CD4-positive, alpha-beta T cell (primary cell): ENCODE measurements around the gene MYO7B. TPM values are rescaled to one million over a fixed set of nuclear protein-coding genes. Genes with fewer than 3 reads are reported as not detected.
"Not testable (repeated sequence)": the region's sequence is repeated elsewhere in the genome, so short reads cannot be mapped to it uniquely, and the experiment has no call there.

Experiments used
- ATAC-seq: fragments of 200-7000 bp; cut with Tn5 transposase; one replicate; pipeline ENCODE4 v1.10.0; 2022; ENCODE audit warnings: mild to moderate bottlenecking; ENCODE audit not compliant: poor library complexity
- CTCF ChIA-PET: fragments of 350-600 bp; sonication (Branson Sonifier 250); formaldehyde crosslinking; loops from one replicate; lab custom pipeline; 2021; ENCODE audit warnings: antibody characterized with exemption, inconsistent platforms; lab: Charles Lee
- POLR2A ChIA-PET: fragments of 350-600 bp; sonication (Branson Sonifier 250); formaldehyde crosslinking; loops from one replicate; lab custom pipeline; 2021; ENCODE audit warnings: antibody characterized with exemption, inconsistent platforms; lab: Charles Lee
- DNase-seq, 14 experiments: peaks; one replicate each; pipeline ENCODE4 v3.0.0-alpha.2; 2013 to 2020; ENCODE audit warnings: mixed read lengths in 2 of 14
- H3K27ac ChIP-seq, 2 donors: one replicate each; pipeline versions ENCODE4 v1.5.1 to v1.7.0; 2013; ENCODE audit warnings: low read length in 2 of 2, low read depth in 1 of 2, mild to moderate bottlenecking in 1 of 2
- H3K27me3 ChIP-seq, 2 experiments: 1 replicate in 1 of 2; 2 replicates in 1 of 2; pipeline versions ENCODE4 v1.6.1 to v1.7.0; 2013; ENCODE audit warnings: low read length in 2 of 2, control low read depth in 1 of 2, mild to moderate bottlenecking in 1 of 2, moderate library complexity in 1 of 2; ENCODE audit not compliant: insufficient read depth in 2 of 2, control insufficient read depth in 1 of 2
- H3K36me3 ChIP-seq: one replicate; pipeline ENCODE4 v1.6.1; 2013; ENCODE audit warnings: low read length, control low read depth; ENCODE audit not compliant: insufficient read depth
- H3K4me1 ChIP-seq: one replicate; pipeline ENCODE4 v1.6.1; 2013; ENCODE audit warnings: low read length, control low read depth; ENCODE audit not compliant: insufficient read depth
- H3K4me3 ChIP-seq: one replicate; pipeline ENCODE4 v1.5.1; 2013; ENCODE audit warnings: mild to moderate bottlenecking, low read length, moderate library complexity
- H3K9me3 ChIP-seq, 2 experiments: 1 replicate in 1 of 2; 2 replicates in 1 of 2; pipeline versions ENCODE4 v1.6.1 to v1.7.0; 2013; ENCODE audit warnings: low read length in 2 of 2, mild to moderate bottlenecking in 2 of 2, control low read depth in 1 of 2, moderate library complexity in 1 of 2; ENCODE audit not compliant: control insufficient read depth in 1 of 2, insufficient read depth in 1 of 2
- H3K27ac Mint-ChIP-seq: one replicate; pipeline ENCODE4 v1.8.0; 2020; ENCODE audit warnings: mixed read lengths
- H3K27me3 Mint-ChIP-seq: one replicate; pipeline ENCODE4 v1.8.0; 2021; ENCODE audit warnings: mixed read lengths
- H3K36me3 Mint-ChIP-seq: one replicate; pipeline ENCODE4 v1.8.0; 2021; ENCODE audit warnings: low read depth, mixed read lengths
- H3K4me1 Mint-ChIP-seq: one replicate; pipeline ENCODE4 v1.8.0; 2021; ENCODE audit warnings: low read depth, mixed read lengths
- H3K4me3 Mint-ChIP-seq: one replicate; pipeline ENCODE4 v1.8.0; 2020; ENCODE audit warnings: mild to moderate bottlenecking, mixed read lengths
- H3K9me3 Mint-ChIP-seq: one replicate; pipeline ENCODE4 v1.8.0; 2020; ENCODE audit warnings: mixed read lengths
- CTCF ChIP-seq: fragments of 200-600 bp; IDR thresholded peaks from one replicate; pipeline ENCODE4 v1.8.0; 2022; ENCODE audit warnings: antibody characterized with exemption, mild to moderate bottlenecking
- intact Hi-C, 2 experiments: fragments of 100-400 bp; cut with DNase I in 1 of 2; cut with micrococcal nuclease in 1 of 2; formaldehyde crosslinking; loops; one replicate each; pipeline versions ENCODE4 v1.15.1 to v1.9.0; 2023 to 2025; cut with DNase I, micrococcal nuclease
- total RNA-seq, 174 experiments: library from RNA in 2 of 174; stranded (reverse) in 2 of 174; gene quantifications; one replicate each; pipeline ENCODE4 v1.2.3 and lab custom pipeline; 2021 to 2026

The MYO7B gene
- total RNA-seq, 2 experiments from 2014 or later = 0.05 to 0.14 TPM

DNA sequence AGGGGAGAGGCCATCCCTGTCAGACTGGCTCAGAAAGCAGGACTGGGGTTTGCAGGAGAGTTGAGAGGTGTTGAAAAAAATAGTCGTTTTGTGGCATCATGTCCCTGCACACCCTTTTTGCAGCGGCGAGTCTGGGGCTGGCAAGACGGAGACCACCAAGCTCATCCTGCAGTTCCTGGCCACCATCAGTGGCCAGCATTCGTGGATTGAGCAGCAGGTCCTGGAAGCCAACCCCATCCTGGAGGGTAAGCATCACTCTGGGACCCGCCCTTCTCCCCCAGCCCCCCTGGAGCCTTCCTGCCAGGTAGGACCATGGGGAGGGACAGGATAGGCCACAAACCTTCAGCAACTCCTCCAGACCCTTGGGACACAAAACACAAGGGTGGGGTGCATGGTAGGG lies 34.2 kb downstream of the MYO7B start:
- H3K27me3 ChIP-seq = no peaks in the 10 kb centered on the region
- no peak for DNase-seq
- no peaks in the 10 kb centered on the region for H3K9me3 ChIP-seq
- no peak overlapping the region for H3K27ac ChIP-seq
- Mint-ChIP-seq H3K27me3 (no peaks in the 10 kb centered on the region), H3K4me3 (no peak overlapping the region), H3K36me3 (no peaks in the 10 kb centered on the region), H3K27ac (no peak overlapping the region), H3K9me3 (no peaks in the 10 kb centered on the region), H3K4me1 (no peaks in the 10 kb centered on the region)
- no peak overlapping the region for H3K4me3 ChIP-seq
- intact Hi-C loops = no loop called here
- H3K4me1 ChIP-seq = no peaks in the 10 kb centered on the region
- no peak for ATAC-seq
- no peak for TF ChIP-seq CTCF
- POLR2A ChIA-PET = no interaction called here
- CTCF ChIA-PET = no interaction called here
- H3K36me3 ChIP-seq = no peaks in the 10 kb centered on the region

- ChIA-PET CTCF (no interaction called here), POLR2A (no interaction called here)
- Histone ChIP-seq H3K9me3 (no peaks in the 10 kb centered on the region), H3K4me3 (no peak overlapping the region), H3K36me3 (no peaks in the 10 kb centered on the region), H3K4me1 (peaks cover under 1% of the 10 kb centered on the region), H3K27ac (no peak overlapping the region), H3K27me3 (no peaks in the 10 kb centered on the region)
- no peak for TF ChIP-seq CTCF
- H3K4me1 Mint-ChIP-seq = peaks cover 8% of the 10 kb centered on the region
- no peaks in the 10 kb centered on the region for H3K9me3 Mint-ChIP-seq
- DNase-seq (no peak), ATAC-seq (no peak)
- H3K27me3 Mint-ChIP-seq = no peaks in the 10 kb centered on the region
- intact Hi-C loops = no loop called here
- H3K4me3 Mint-ChIP-seq = no peak overlapping the region
- no peak overlapping the region for H3K27ac Mint-ChIP-seq
- H3K36me3 Mint-ChIP-seq = no peaks in the 10 kb centered on the region
Measured at GRCh38 chr2:127570282-127571250, 35.1 kb downstream of the MYO7B start.

GRCh38 chr2:127572352-127572751 lies 36.9 kb downstream of the MYO7B start:
- H3K27ac Mint-ChIP-seq = not testable (repeated sequence)

More at GRCh38 chr2:127572352-127572751, 36.9 kb downstream of the MYO7B start:
- H3K9me3 ChIP-seq, H3K4me3 Mint-ChIP-seq, H3K4me3 ChIP-seq, H3K27me3 ChIP-seq, H3K27me3 Mint-ChIP-seq, intact Hi-C loops, H3K36me3 Mint-ChIP-seq, H3K4me1 ChIP-seq, ATAC-seq, H3K9me3 Mint-ChIP-seq, H3K36me3 ChIP-seq, POLR2A ChIA-PET, DNase-seq, H3K27ac ChIP-seq, CTCF ChIA-PET: not testable (repeated sequence)
- H3K4me1 Mint-ChIP-seq = peaks cover 15% of the 10 kb centered on the region
